T-helper 2 cell treated with Interferon-gamma antibody and Interleukin-4, amounts not matched to agents 5 μg/mL and 100 μg/mL, for 36 hours (primary cell): Measurements from ENCODE around the gene CCDC91.
"Not testable (repeated sequence)": the region's sequence is repeated elsewhere in the genome, so short reads cannot be mapped to it uniquely, and the experiment has no call there.

Experiments used
- DNase-seq: peaks from one replicate; pipeline ENCODE4 v3.0.0; 2021; ENCODE audit warnings: low spot score
- H3K27ac Mint-ChIP-seq: one replicate; pipeline ENCODE4 v1.8.0; 2021; ENCODE audit warnings: mild to moderate bottlenecking, mixed read lengths
- H3K27me3 Mint-ChIP-seq: one replicate; pipeline ENCODE4 v1.8.0; 2021; ENCODE audit warnings: low read depth, mixed read lengths
- H3K36me3 Mint-ChIP-seq: one replicate; pipeline ENCODE4 v1.8.0; 2021; ENCODE audit warnings: low read depth, mixed read lengths
- H3K4me1 Mint-ChIP-seq: one replicate; pipeline ENCODE4 v1.8.0; 2021; ENCODE audit warnings: low read depth, mixed read lengths
- H3K4me3 Mint-ChIP-seq: one replicate; pipeline ENCODE4 v1.8.0; 2022; ENCODE audit warnings: mild to moderate bottlenecking, moderate library complexity, mixed read lengths
- H3K9me3 Mint-ChIP-seq: one replicate; pipeline ENCODE4 v1.8.0; 2021; ENCODE audit warnings: mixed read lengths

CCDC91 gene

DNA sequence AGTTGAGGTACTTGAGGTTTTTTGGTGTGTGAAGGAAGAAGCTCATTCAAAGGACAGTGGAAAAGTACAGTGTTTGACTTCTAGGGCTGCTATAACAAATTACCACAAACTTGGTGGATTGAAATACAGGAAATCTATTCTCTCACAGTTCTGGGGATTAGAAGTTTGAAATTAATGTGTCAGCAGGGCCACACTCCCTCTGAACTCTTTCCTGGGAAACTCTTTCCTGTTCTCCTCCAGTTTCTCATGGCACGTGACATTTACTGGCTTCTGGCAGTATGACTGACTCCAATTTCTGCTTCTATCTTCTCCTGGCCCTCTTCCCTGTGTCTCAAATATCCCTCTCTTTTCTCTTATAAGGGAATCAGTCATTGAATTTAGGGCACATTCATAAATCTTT lies 160.2 kb downstream of the CCDC91 start:
- H3K9me3 Mint-ChIP-seq = peaks cover 12% of the 10 kb centered on the region
- no peak overlapping the region for H3K4me3 Mint-ChIP-seq
- peaks cover 15% of the 10 kb centered on the region for H3K4me1 Mint-ChIP-seq
- no peak overlapping the region for H3K27ac Mint-ChIP-seq
- DNase-seq = no peak
- H3K27me3 Mint-ChIP-seq = no peaks in the 10 kb centered on the region
- peaks cover 6% of the 10 kb centered on the region for H3K36me3 Mint-ChIP-seq

DNA sequence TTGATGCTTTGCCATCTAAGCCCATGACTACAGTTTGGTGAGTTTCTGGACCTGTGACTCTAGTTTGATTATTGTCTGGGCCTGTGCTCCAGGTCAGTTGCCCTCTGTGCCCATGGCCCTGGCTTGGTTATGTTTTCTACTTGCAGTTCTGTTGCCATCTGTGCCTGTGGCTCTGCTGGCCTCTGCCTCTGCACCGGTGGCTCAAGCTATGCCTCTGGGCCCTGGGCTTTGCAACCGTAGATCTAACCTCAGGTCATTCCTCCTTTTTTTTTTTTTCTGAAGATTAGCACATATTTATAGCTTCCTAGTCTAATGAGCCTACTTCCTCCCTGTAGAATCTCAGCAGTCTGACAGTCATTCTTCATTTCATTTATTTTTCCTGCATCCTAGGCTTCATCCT lies 161.2 kb downstream of the CCDC91 start:
- H3K36me3 Mint-ChIP-seq = peaks cover 6% of the 10 kb centered on the region
- H3K9me3 Mint-ChIP-seq = peaks cover 12% of the 10 kb centered on the region
- H3K27ac Mint-ChIP-seq = no peak overlapping the region

DNA sequence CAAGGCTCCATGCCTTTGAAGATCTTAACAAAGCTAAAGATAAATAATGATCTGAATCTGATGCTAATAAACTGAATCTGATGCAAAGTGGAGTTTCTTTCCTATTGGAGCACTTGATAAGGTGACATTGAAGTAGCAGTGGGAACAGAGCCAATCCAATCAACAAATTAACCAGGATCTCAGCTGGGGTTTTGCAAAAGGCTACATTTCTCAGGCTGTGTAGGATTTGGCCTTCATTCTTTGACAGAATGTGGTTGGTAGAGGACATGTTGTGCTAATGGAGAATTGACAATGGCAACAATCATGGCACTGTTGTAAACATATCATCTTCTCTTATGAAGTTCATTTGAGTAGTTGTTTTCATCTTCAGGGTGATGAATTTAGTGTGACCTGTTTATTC lies 164.9 kb downstream of the CCDC91 start:
- no peak for DNase-seq
- Mint-ChIP-seq H3K9me3 (peaks cover 12% of the 10 kb centered on the region), H3K4me3 (no peak overlapping the region), H3K27me3 (no peaks in the 10 kb centered on the region), H3K36me3 (peaks cover 6% of the 10 kb centered on the region), H3K4me1 (peaks cover 15% of the 10 kb centered on the region), H3K27ac (no peak overlapping the region)

More for the DNA sequence above, 161.2 kb downstream of the CCDC91 start:
- Mint-ChIP-seq H3K4me3 (no peak overlapping the region), H3K4me1 (peaks cover 15% of the 10 kb centered on the region), H3K27me3 (no peaks in the 10 kb centered on the region)
- no peak for DNase-seq

DNA sequence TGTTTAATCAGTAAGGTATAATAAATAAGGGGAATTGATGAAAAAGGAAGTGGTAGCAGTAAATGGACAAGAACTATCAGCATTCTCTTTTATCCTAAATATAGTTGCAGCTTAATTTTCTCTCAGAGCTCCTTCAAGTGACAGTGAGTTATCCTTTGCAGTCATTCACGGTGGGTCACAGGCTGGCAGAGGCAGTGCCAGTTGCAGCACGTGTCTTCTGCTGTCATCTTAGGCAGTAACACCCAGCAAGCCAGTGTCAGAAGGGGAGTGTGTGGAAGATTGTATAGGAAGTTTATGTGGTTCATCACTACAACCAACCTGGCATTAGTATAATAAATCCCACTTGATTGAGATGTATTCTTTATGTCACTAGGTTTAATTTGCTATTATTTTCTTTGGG lies 170.0 kb downstream of the CCDC91 start:
- H3K4me3 Mint-ChIP-seq = no peak overlapping the region
- no peaks in the 10 kb centered on the region for H3K9me3 Mint-ChIP-seq
- H3K4me1 Mint-ChIP-seq = no peaks in the 10 kb centered on the region
- H3K27me3 Mint-ChIP-seq = no peaks in the 10 kb centered on the region
- no peak overlapping the region for H3K27ac Mint-ChIP-seq
- DNase-seq = no peak
- no peaks in the 10 kb centered on the region for H3K36me3 Mint-ChIP-seq

DNA sequence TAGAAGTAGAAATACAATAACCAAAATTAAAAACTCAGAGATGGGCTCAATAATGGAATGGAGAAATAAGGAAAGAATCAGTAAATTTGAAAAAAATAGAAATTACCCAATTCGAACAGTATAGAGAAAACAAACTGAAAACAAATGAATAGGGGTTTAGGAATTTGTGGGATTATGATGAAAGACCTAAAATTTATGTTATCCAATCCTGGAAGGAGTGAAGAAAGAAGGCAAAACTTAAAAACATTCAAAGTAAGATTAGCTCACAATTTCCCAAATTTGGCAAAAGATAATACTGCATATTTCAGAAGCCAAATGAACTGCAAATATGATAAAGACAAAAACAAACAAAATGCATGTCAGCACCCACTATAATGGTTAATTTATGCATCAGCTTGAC lies 177.1 kb downstream of the CCDC91 start:
- no peak overlapping the region for H3K27ac Mint-ChIP-seq
- no peaks in the 10 kb centered on the region for H3K27me3 Mint-ChIP-seq
- H3K36me3 Mint-ChIP-seq = peaks cover 24% of the 10 kb centered on the region
- no peak for DNase-seq
- H3K4me1 Mint-ChIP-seq = no peaks in the 10 kb centered on the region
- peaks cover 38% of the 10 kb centered on the region for H3K9me3 Mint-ChIP-seq
- no peak overlapping the region for H3K4me3 Mint-ChIP-seq

DNA sequence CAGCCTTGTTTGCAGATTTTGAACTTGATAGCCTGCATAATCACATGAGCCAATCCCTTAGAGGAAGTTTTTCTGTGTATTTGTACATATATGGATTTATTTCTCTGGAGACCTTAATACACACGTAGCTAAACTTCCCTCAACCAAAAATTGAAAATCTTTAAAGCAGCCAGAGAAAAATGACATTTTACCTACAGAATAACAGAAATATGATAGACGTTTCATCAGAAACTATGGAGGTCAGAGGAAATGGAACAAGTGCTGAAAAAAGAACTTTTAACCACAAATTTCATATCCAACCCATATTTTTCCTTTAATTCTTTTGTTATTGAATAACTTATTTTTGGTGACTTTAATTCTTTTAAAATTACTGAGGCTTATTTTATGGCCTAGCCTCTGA lies 177.7 kb downstream of the CCDC91 start:
- peaks cover 24% of the 10 kb centered on the region for H3K36me3 Mint-ChIP-seq
- no peak overlapping the region for H3K4me3 Mint-ChIP-seq

DNA sequence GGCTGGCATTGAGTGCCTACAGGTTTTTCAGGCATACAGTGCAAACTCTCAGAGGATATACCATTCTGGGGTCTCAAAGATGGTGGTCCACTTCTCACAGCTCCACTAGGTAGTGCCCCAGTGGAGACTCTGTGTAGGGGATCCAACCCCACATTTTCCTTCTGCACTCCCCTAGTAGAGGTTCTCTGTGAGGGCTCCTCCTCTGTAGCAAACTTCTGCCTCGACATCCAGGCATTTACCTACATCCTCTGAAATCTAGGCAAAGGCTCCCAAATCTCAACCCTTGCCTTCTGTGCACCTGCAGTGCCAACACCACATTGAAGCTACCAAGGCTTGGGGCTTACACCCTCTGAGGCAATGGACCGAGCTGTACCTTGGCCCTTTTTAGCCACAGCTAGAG lies 179.2 kb downstream of the CCDC91 start:
- H3K27me3 Mint-ChIP-seq = no peaks in the 10 kb centered on the region
- H3K9me3 Mint-ChIP-seq = peaks cover 53% of the 10 kb centered on the region
- H3K36me3 Mint-ChIP-seq = peaks cover 24% of the 10 kb centered on the region
- no peaks in the 10 kb centered on the region for H3K4me1 Mint-ChIP-seq
- DNase-seq = no peak
- no peak overlapping the region for H3K4me3 Mint-ChIP-seq
- no peak overlapping the region for H3K27ac Mint-ChIP-seq

More for the DNA sequence above, 177.7 kb downstream of the CCDC91 start:
- H3K27me3 Mint-ChIP-seq = no peaks in the 10 kb centered on the region
- DNase-seq = no peak
- H3K9me3 Mint-ChIP-seq = peaks cover 42% of the 10 kb centered on the region
- no peak overlapping the region for H3K27ac Mint-ChIP-seq
- no peaks in the 10 kb centered on the region for H3K4me1 Mint-ChIP-seq

DNA sequence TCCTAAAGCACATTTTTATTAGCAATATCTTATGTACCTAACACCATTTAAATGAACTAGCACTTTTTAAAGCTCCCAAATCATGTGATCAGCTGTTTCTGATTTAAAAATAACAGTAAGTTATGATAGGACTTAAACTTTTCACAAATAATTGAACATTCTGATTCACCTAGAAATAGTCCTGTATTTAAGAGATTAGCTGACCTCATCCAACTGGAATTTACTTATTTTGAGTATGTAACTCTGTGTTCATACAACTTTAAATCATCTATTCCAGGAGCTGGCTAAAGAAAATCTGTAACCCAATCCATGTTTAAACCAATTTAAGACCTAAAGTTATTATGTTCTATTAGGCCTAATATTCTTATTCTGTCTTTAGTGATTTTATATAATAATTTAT lies 184.3 kb downstream of the CCDC91 start:
- Mint-ChIP-seq H3K4me1 (no peaks in the 10 kb centered on the region), H3K27me3 (no peaks in the 10 kb centered on the region), H3K36me3 (peaks cover 9% of the 10 kb centered on the region), H3K9me3 (peaks cover 35% of the 10 kb centered on the region), H3K27ac (no peak overlapping the region), H3K4me3 (no peak overlapping the region)
- no peak for DNase-seq

DNA sequence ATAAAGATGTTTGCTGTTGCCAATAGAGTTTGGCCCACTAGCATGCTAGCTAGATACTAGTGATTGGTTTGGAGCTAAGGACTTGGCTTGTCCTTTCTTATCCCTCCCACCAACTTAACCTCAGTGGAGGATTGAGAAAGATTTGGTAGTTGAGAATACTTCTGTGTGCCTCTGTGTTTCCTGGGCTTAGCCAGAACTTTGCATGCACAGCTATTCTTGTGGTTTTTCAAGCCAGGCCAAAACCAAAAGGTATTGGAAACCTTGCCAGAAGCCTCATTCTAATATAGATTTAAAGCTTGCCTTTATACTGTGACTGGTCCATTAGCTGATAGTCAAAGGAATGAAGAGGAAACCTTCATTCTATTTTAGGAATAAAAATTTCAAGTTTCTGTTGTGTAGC lies 188.5 kb downstream of the CCDC91 start:
- no peaks in the 10 kb centered on the region for H3K27me3 Mint-ChIP-seq
- DNase-seq = no peak
- no peak overlapping the region for H3K4me3 Mint-ChIP-seq
- H3K9me3 Mint-ChIP-seq = peaks cover 9% of the 10 kb centered on the region
- peaks cover 2% of the 10 kb centered on the region for H3K36me3 Mint-ChIP-seq
- no peak overlapping the region for H3K27ac Mint-ChIP-seq
- H3K4me1 Mint-ChIP-seq = no peaks in the 10 kb centered on the region

DNA sequence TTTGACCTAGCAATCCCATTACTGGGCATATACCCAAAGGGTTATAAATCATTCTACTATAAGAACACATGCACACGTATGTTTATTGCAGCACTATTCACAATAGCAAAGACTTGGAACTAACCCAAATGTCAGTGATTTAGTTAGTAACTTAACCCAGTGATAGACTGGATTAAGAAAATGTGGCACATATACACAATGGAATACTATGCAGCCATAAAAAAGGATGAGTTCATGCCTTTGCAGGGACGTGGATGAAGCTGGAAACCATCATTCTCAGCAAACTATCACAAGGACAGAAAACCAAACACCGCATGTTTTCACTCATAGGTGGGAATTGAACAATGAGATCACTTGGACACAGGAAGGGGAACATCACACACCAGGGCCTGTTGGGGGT lies 189.5 kb downstream of the CCDC91 start:
- not testable (repeated sequence) for H3K27me3 Mint-ChIP-seq, H3K36me3 Mint-ChIP-seq, H3K4me3 Mint-ChIP-seq, H3K9me3 Mint-ChIP-seq, H3K27ac Mint-ChIP-seq, DNase-seq, H3K4me1 Mint-ChIP-seq

DNA sequence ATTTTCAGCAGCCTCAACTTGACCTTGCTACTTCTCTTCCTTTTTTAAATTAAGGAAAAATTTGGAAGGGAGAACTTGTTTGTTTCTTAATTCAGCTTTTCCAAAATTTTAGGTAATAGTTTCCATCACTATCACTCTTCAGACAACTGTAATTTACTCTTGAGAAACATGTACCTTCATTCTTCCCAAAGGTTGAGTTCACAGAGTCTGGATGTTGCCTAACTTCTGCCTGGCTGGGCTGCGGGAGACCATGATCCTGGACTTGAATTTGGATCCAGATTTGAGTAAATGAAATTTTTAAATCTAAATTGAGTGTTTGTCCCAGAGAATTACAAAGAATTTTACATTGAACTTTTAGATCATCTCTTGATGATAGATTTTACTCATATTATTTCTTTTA lies 193.1 kb downstream of the CCDC91 start:
- Mint-ChIP-seq H3K36me3 (peaks cover 2% of the 10 kb centered on the region), H3K4me1 (no peaks in the 10 kb centered on the region), H3K27ac (no peak overlapping the region), H3K27me3 (no peaks in the 10 kb centered on the region), H3K4me3 (no peak overlapping the region), H3K9me3 (no peaks in the 10 kb centered on the region)
- DNase-seq = no peak

DNA sequence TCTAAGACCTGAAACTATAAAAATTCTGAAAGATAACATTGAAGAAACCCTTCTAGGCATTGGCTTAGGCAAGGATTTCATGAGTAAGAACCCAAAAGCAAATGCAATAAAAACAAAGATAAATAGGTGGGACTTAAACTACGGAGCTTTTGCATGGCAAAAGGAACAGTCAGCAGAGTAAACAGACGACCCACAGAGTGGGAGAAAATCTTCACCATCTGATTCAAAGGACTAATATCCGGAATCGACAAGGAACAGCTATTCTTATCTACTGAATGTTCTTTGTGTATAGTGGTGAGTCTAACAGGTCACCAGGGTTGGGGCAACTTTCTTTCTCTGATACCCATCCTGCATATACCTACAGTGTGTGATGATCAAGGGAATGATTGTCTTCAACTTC lies 198.6 kb downstream of the CCDC91 start:
- no peaks in the 10 kb centered on the region for H3K27me3 Mint-ChIP-seq
- no peaks in the 10 kb centered on the region for H3K9me3 Mint-ChIP-seq
- H3K36me3 Mint-ChIP-seq = no peaks in the 10 kb centered on the region
- no peak overlapping the region for H3K4me3 Mint-ChIP-seq
- no peak overlapping the region for H3K27ac Mint-ChIP-seq
- no peaks in the 10 kb centered on the region for H3K4me1 Mint-ChIP-seq
- no peak for DNase-seq

DNA sequence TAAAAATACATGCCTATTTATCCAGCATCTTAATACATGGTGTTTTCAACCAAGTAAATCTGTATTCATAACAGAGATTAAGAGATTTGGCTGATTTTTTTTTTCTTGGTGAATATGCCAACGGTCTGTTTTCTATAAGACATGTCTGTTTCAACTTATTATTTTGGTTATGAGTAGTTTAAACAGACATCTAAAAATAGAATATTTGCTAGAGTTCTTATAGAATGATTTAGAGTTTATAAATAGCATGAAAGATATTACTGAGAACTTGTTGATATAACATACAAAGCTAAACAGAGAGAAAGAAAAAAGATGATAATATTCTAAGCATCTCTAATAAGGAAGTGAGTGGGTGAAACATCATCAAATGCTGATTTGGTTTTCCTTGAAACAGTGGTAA lies 199.9 kb downstream of the CCDC91 start:
- Mint-ChIP-seq H3K4me3 (no peak overlapping the region), H3K4me1 (no peaks in the 10 kb centered on the region), H3K27ac (no peak overlapping the region), H3K27me3 (no peaks in the 10 kb centered on the region), H3K36me3 (peaks cover 2% of the 10 kb centered on the region), H3K9me3 (no peaks in the 10 kb centered on the region)
- DNase-seq = no peak

DNA sequence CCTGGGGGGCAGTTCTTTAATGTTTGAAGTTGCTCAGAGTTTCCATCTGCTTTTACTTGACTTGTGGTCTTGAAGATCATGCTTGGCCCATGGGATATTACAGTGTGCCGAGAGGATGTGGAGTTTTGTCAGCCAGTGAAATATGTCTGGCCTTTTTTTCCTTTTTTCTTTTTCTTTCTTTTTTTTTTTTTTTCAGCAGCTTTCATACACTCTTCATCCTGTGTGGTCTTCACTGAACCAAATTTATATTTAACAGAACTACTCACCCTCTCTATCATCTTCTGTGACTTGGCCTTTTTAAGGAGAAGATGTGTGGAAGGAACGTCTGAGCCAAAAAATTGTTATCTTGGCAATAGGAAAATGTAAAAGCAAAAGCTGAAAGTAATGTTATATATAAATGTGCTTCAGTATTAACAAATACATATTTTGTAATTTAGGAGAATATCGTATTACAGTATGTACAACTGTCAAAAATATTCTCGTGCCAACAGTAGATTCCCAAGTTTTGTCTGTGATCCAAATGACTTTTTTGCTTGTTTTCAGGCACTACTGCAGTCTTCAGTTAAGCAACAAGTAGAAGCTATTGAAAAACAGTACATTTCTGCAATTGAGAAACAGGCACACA lies 200.6 kb downstream of the CCDC91 start:
- Mint-ChIP-seq H3K4me3 (no peak overlapping the region), H3K9me3 (no peaks in the 10 kb centered on the region), H3K27me3 (no peaks in the 10 kb centered on the region), H3K4me1 (no peaks in the 10 kb centered on the region), H3K27ac (no peak overlapping the region), H3K36me3 (peaks cover 2% of the 10 kb centered on the region)
- no peak for DNase-seq

DNA sequence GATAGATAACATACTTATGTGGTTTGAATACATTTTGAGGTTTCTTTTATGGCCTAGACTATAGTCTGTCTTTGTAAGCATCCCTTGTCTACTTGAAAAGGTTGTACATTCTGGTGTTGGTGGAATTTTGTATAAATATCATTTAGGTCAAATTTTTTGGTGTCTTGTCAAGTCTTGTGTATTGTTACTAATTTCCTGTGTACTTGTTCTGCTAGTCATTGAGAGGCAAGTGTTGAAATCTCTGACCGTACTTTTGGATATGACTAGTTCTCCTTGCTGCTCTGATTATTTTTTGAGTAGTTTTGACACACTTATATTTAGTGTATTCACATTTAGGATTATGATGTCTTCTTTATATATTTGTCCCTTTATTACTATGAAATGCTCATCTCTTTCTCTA lies 219.6 kb downstream of the CCDC91 start:
- no peak overlapping the region for H3K4me3 Mint-ChIP-seq
- H3K36me3 Mint-ChIP-seq = peaks cover 5% of the 10 kb centered on the region
- no peaks in the 10 kb centered on the region for H3K27me3 Mint-ChIP-seq
- H3K9me3 Mint-ChIP-seq = peaks cover 3% of the 10 kb centered on the region
- H3K27ac Mint-ChIP-seq = no peak overlapping the region
- no peak for DNase-seq
- no peaks in the 10 kb centered on the region for H3K4me1 Mint-ChIP-seq
